HEK293T (cell line): Measurements from ENCODE around the gene ZDHHC11.
"Not testable (repeated sequence)": the region's sequence is repeated elsewhere in the genome, so short reads cannot be mapped to it uniquely, and the experiment has no call there.

Source experiments
- CTCF ChIA-PET: fragments of 350-600 bp; formaldehyde crosslinking; extraction: SDS; loops from one replicate; lab custom pipeline; 2021; ENCODE audit warnings: antibody characterized with exemption, inconsistent platforms; lab: Yijun Ruan, JAX
- POLR2A ChIA-PET: fragments of 350-600 bp; formaldehyde crosslinking; extraction: SDS; loops from one replicate; lab custom pipeline; 2020; ENCODE audit warnings: antibody characterized with exemption, inconsistent platforms; lab: Yijun Ruan, JAX
- DNase-seq: peaks from one replicate; pipeline ENCODE4 v3.0.0; 2012; ENCODE audit warnings: mixed read lengths; ENCODE audit errors: extremely low spot score
- ARNT ChIP-seq: fragments of 450-650 bp; IDR thresholded peaks from 2 replicates; pipeline ENCODE4 v1.6.1; 2017; ENCODE audit warnings: mild to moderate bottlenecking
- BHLHE40 ChIP-seq: fragments of 450-650 bp; IDR thresholded peaks from 2 replicates; pipeline ENCODE4 v1.6.1; 2016; ENCODE audit warnings: mild to moderate bottlenecking, moderate library complexity, borderline replicate concordance
- CTBP1 ChIP-seq: fragments of 450-650 bp; IDR thresholded peaks from 2 replicates; pipeline ENCODE4 v1.6.1; 2016; ENCODE audit warnings: borderline replicate concordance
- ELF4 ChIP-seq: fragments of 450-650 bp; IDR thresholded peaks from 2 replicates; pipeline ENCODE4 v1.6.1; 2017; ENCODE audit warnings: antibody characterized with exemption
- FOXA1 ChIP-seq: fragments of 450-650 bp; IDR thresholded peaks from 2 replicates; pipeline ENCODE4 v1.6.1; 2016; ENCODE audit warnings: mild to moderate bottlenecking
- FOXK2 ChIP-seq: fragments of 450-650 bp; IDR thresholded peaks from 2 replicates; pipeline ENCODE4 v1.6.1; 2016; ENCODE audit warnings: mild to moderate bottlenecking
- FOXM1 ChIP-seq: fragments of 450-650 bp; IDR thresholded peaks from 2 replicates; pipeline ENCODE4 v1.6.1; 2017; ENCODE audit warnings: mild to moderate bottlenecking, borderline replicate concordance
- HDGF ChIP-seq: fragments of 450-650 bp; IDR thresholded peaks from 2 replicates; pipeline ENCODE4 v1.6.1; 2017; ENCODE audit warnings: antibody characterized with exemption, borderline replicate concordance
- L3MBTL2 ChIP-seq: fragments of 450-650 bp; conservative IDR thresholded peaks from 2 replicates; pipeline ENCODE4 v1.6.1; 2016; ENCODE audit warnings: mild to moderate bottlenecking
- LEF1 ChIP-seq: fragments of 450-650 bp; IDR thresholded peaks from 2 replicates; pipeline ENCODE4 v1.6.1; 2017; ENCODE audit warnings: mild to moderate bottlenecking, borderline replicate concordance
- NFRKB ChIP-seq: fragments of 450-650 bp; IDR thresholded peaks from 2 replicates; pipeline ENCODE4 v1.6.1; 2016; ENCODE audit warnings: mild to moderate bottlenecking, moderate library complexity
- SP1 ChIP-seq: fragments of 450-650 bp; IDR thresholded peaks from 2 replicates; pipeline ENCODE4 v1.6.1; 2017
- SUZ12 ChIP-seq: fragments of 450-650 bp; IDR thresholded peaks from 2 replicates; pipeline ENCODE4 v1.6.1; 2016; ENCODE audit warnings: mild to moderate bottlenecking
- TARDBP ChIP-seq: fragments of 450-650 bp; IDR thresholded peaks from 2 replicates; pipeline ENCODE4 v1.6.1; 2016
- ZNF384 ChIP-seq: fragments of 450-650 bp; IDR thresholded peaks from 2 replicates; pipeline ENCODE4 v1.6.1; 2016
- TF ChIP-seq, protein P1 (sequence below): fragments of 450-650 bp; IDR thresholded peaks from 2 replicates; pipeline ENCODE4 v1.6.1; 2016

The ZDHHC11 gene

DNA sequence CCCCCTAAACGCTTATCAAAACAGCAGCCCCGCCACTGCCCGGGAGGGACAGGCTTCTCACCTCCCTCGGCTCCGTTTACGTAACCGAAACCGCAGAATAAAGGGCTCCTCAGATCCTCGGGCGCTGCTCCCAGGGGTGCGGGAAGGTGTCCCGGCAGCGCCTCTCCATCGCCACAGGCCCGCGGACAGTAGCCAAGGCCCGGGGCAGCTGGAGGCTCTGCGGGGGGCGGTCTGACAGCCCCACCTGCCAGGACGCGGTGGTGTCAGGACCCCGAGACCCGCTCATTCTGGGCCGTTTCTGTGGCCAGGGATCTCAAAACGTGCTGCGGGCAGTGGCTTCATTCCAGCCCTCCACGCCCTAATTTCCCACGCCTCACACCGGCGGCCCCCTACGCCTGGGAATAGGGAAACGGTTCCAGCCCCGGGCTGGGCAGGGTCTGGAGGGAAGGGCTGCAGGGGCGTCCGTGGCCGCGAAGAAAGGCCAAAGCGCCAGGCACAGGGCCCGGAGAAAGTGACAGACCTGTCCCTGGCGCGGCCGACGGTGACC lies 66.8 kb downstream of the ZDHHC11 start:
- not testable (repeated sequence) for DNase-seq

DNA sequence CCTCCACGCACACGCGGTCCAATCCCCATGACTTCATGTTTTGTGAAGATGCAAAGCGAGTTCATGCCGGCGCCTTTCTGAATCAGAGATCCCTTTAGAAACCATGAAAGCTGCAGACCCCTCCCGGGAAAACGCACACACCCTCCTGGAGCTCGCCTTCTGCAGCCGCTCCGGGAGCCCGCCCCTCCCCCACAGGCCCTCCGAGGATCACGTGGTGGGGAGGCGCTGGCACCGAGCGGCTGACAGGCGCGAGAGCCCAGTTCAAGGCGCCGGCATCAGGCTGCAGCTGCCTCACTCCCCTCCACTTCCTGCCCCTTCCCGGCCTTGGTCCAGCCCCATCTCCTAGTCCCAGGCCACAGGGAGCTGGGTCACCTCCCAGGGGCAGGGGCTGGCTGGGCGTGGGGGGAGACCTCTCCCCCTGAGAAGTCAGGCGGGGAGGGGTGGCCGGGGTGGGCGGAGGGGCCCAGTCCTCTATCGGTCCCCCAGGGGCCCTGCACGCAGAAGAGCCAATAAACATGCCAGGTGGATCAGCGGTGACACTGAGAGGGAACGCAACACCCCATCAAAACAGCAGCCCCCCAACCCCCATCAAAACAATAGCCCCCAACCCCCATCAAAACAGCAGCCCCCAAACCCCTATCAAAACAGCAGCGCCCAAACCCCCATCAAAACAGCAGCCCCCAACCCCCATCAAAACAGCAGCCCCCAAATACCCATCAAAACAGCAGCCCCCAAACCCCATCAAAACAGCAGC lies 67.6 kb downstream of the ZDHHC11 start:
- POLR2A ChIA-PET, DNase-seq, CTCF ChIA-PET: not testable (repeated sequence)

More for the DNA sequence above, 66.8 kb downstream of the ZDHHC11 start:
- POLR2A ChIA-PET, CTCF ChIA-PET: not testable (repeated sequence)
- TF ChIP-seq L3MBTL2, result peak; percentile 42; the same call in 1 of the 2 replicates

DNA sequence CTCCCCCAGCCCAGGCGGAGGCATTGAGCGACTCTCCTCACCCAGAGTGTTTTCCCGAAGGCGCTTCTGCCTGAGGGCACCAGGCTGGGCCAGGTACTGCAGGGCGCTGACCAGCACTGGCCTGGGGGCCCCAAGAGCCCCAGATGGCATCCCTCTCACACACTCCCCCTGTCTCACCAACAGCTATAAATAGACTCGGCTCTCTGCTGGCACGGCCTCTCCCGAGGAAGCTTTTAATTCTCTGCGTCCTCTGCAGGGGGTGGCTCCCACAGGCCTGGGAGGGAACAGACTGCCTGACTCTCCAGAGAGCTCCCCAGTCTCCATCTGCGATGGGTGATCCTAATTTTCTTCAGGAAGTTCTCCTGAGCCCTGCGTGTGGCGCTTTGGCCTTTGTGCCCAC lies 68.4 kb downstream of the ZDHHC11 start:
- DNase-seq, POLR2A ChIA-PET, CTCF ChIA-PET: not testable (repeated sequence)

DNA sequence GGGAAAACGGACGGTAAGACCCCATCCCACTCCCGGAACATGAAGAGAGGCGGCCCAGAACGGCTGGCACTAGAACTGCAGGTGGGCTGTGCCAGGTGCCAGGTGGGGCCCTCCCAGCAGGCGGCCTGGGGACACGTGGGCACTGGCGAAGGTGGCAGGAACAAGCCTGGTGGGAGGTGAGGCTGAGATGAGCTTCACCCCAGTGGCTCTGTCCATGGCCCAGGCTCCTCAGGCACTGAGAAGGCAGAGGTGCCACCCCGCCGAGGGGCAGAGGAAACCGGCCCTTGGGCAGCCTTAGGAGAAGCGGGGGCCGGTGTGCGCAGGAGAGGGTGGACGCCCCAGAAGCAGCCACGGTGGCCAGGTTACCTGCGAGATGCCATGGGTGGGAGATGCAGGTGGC lies 70.2 kb downstream of the ZDHHC11 start:
- CTCF ChIA-PET, POLR2A ChIA-PET, DNase-seq: not testable (repeated sequence)

DNA sequence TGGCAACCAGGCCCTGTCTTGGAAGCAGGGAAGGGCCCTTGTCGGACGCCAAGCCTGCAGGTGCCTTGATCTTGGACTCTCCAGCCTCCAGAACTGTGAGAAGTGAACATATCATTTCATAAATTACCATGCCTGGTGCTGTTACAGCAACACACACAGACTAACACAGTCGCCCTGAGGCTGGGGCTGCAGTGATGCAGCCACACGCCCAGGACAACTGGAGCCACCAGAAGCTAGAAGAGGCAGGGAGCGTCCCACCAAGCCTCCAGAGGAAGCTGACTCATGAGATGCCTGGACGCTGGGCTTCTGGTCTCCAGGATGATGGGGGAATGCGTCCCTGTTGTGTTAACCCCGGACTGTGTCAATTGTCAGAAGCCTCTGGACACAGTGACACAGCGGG lies 71.8 kb downstream of the ZDHHC11 start:
- CTCF ChIA-PET, POLR2A ChIA-PET, DNase-seq: not testable (repeated sequence)

DNA sequence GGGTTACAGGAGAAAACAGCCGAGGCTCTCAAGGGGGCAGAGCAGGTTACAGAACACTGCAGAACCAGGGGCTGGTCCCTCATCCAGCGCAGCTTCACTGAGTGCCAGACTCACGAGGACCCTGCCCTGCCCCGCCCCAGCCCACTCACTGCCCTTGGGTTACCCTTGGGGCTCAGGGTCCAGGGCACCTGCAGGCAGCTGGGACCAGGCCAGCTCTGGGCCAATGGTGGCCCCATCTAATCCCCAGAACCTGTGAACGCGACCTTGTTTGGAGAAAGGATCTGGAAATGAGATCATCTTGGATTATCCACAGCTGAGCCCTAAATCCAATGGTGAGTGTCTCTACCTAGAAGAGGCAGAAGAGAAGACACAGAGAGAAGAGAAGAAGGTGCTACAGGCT lies 72.4 kb downstream of the ZDHHC11 start:
- POLR2A ChIA-PET, CTCF ChIA-PET, DNase-seq: not testable (repeated sequence)

DNA sequence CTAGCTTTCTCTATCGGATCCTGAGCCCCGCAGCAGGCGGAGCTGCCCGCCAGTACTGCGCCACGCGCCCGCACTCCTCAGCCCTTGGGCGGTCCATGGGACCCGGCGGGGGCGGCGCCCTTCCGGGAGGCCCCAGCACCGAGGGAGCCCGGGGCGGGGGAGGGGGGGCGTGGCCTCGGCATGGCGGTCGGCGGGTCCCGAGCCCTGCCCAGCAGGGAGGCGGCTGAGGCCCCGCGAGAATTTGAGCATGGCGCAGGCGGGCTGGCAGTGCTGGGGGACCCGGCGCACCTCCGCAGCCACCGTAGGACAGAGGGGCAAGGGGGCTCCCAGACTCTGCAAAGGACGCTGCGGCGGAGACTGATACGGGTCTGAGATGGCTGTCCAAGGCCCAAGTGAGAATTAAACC lies 73.0 kb downstream of the ZDHHC11 start:
- TF ChIP-seq L3MBTL2 (no peak), BHLHE40 (no peak), SUZ12 (no peak), TARDBP (no peak), CTBP1 (no peak), FOXM1 (no peak), FOXK2 (no peak), ARNT (no peak), ELF4 (no peak), LEF1 (no peak), FOXA1 (no peak), ZNF384 (no peak), HDGF (no peak), SP1 (no peak), NFRKB (no peak)
- TF ChIP-seq, protein P1, sequence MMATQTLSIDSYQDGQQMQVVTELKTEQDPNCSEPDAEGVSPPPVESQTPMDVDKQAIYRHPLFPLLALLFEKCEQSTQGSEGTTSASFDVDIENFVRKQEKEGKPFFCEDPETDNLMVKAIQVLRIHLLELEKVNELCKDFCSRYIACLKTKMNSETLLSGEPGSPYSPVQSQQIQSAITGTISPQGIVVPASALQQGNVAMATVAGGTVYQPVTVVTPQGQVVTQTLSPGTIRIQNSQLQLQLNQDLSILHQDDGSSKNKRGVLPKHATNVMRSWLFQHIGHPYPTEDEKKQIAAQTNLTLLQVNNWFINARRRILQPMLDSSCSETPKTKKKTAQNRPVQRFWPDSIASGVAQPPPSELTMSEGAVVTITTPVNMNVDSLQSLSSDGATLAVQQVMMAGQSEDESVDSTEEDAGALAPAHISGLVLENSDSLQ, result no peak
- CTCF ChIA-PET, result no interaction called here
- DNase-seq, result no peak
- POLR2A ChIA-PET, result interaction anchor here (0.7 kb wide), 1 partner anchor 13 kb away, joined by 3 read pairs; no protein-coding TSS in a partner anchor

DNA sequence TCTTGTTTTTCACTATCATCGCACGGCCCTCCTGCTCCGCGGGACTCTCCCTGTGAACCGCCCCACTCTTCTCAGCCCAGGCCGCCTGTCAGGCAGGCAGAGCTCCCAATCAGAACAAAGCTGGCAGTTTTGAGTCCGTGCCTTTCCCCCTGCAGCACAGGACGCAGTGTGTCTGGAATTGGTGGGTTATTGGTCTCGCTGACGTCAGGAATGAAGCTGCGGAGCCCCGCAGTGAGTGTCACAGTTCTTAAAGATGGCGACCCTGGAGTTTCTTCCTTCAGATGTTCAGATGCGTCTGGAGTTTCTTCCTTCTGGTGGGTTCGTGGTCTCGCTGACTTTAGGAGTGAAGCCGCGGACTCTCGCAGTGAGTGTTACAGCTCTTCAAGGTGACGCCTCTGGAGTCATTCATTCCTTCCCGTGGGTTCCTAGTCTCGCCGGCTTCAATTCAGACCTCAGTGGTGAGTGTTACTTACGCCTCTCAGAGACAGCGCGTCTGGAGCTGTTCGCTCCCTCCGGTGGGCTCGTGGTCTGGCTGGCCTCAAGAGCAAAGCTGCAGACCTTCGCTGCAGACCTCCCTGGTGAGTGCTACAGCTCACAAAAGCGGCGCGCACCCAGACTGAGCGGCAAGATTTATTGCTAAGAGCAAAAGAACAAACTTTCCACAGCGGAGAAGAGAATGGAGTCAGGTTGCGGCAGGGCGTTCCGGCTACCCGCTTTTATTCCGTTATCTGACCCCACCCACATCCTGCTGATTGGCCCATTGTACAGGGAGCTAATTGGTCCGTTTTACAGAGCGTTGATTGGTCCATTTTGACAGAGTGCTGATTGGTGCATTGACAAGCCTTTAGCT lies 73.7 kb downstream of the ZDHHC11 start:
- ChIA-PET POLR2A (interaction anchor here (0.7 kb wide), 1 partner anchor 12 kb away, joined by 3 read pairs; no protein-coding TSS in a partner anchor), CTCF (no interaction called here)
- TF ChIP-seq FOXA1 (no peak), BHLHE40 (no peak), CTBP1 (no peak), FOXK2 (no peak), L3MBTL2 (no peak), ZNF384 (no peak), HDGF (no peak), FOXM1 (no peak), LEF1 (no peak), NFRKB (no peak), SUZ12 (no peak)

More for the DNA sequence above, 73.7 kb downstream of the ZDHHC11 start:
- no peak for DNase-seq
